Activated T-cell treated with anti-CD3 and anti-CD28 coated beads, Interleukin-2, amount 50 U/mL, for 72 hours (primary cell): ENCODE data around the gene VEZF1. TPM values are rescaled to one million over a fixed set of nuclear protein-coding genes. Genes with fewer than 3 reads are reported as not detected.

Experiments used
- ATAC-seq, 2 donors: fragments of 150-1000 bp; cut with Tn5 transposase; replicated peaks in 1 of 2; 2 replicates each; pipeline ENCODE4 v1.10.0; 2021; ENCODE audit warnings: moderate library complexity in 2 of 2, mild to moderate bottlenecking in 1 of 2
- DNase-seq, 2 donors: peaks; one replicate each; pipeline ENCODE4 v3.0.0; 2021 to 2022; ENCODE audit warnings: mixed read lengths in 1 of 2
- H3K27ac Mint-ChIP-seq: one replicate; pipeline ENCODE4 v1.8.0; 2022; ENCODE audit warnings: mild to moderate bottlenecking, moderate library complexity, mixed read lengths
- H3K27me3 Mint-ChIP-seq: one replicate; pipeline ENCODE4 v1.8.0; 2022; ENCODE audit warnings: low read depth, mixed read lengths
- H3K36me3 Mint-ChIP-seq, 2 donors: one replicate each; pipeline ENCODE4 v1.8.0; 2022; ENCODE audit warnings: mixed read lengths in 2 of 2, mild to moderate bottlenecking in 1 of 2; ENCODE audit not compliant: insufficient read depth in 2 of 2
- H3K4me1 Mint-ChIP-seq: one replicate; pipeline ENCODE4 v1.8.0; 2022; ENCODE audit warnings: low read depth, mixed read lengths
- H3K4me3 Mint-ChIP-seq, 2 donors: one replicate each; pipeline ENCODE4 v1.8.0; 2022; ENCODE audit warnings: mild to moderate bottlenecking in 2 of 2, mixed read lengths in 2 of 2, moderate library complexity in 2 of 2
- H3K9me3 Mint-ChIP-seq, 2 donors: one replicate each; pipeline ENCODE4 v1.8.0; 2022; ENCODE audit warnings: mixed read lengths in 2 of 2
- total RNA-seq, 2 donors: library from RNA; stranded (reverse); gene quantifications; one replicate each; pipeline ENCODE4 v1.2.3, GENCODE V29; 2022

Gene VEZF1, protein sequence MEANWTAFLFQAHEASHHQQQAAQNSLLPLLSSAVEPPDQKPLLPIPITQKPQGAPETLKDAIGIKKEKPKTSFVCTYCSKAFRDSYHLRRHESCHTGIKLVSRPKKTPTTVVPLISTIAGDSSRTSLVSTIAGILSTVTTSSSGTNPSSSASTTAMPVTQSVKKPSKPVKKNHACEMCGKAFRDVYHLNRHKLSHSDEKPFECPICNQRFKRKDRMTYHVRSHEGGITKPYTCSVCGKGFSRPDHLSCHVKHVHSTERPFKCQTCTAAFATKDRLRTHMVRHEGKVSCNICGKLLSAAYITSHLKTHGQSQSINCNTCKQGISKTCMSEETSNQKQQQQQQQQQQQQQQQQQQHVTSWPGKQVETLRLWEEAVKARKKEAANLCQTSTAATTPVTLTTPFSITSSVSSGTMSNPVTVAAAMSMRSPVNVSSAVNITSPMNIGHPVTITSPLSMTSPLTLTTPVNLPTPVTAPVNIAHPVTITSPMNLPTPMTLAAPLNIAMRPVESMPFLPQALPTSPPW
- total RNA-seq: 10 to 100 TPM; 42.6 to 44.6 TPM

DNA sequence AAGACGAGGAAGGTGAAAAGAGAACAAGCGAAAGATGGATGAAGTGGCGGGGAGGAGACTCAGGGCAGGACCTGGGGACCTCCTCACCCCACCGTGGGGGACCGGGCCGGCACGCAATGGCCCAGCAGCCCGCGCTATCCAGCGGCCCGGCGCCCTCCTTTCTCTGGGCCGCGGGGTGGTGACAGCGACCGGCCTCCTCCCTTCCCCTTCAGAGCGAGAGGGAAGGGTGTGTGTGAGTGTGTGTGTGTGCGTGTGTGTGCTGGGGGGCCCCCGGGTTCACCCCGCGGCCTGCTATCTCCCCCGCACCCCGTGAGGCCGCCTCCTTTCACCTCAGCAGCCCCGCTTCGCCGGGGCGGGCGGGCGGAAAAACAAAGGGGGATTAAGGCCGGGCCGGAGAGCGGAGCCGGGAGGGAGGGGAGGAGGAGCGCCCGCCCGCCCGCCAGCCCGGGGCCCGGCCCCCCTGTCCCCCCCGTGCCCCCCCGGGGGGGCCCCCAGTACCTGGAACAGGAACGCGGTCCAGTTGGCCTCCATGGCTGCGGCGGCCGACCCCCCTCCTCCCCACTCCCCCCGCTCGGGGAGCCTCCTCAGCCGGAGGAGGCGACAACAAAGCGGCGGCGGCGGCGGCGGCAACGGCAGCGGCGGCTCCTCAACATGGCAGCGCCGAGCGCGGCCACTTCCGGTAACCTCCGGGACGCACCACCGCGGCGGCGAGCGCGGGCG is at the start of gene VEZF1:
Gene VEZF1 (minus strand): TSS at position 674 of the 720 bp plus-strand sequence. CDS start 143 bp downstream, at position 531.
- ATAC-seq (peak; percentile 75 to 78), DNase-seq (peak; percentile 86)
- Mint-ChIP-seq H3K27me3 (no peaks in the 10 kb centered on the region), H3K36me3 (peaks cover 3% of the 10 kb centered on the region in 2 donors), H3K27ac (peak within 1 kb of the TSS; percentile 96), H3K9me3 (no peaks in the 10 kb centered on the region), H3K4me3 (peak within 1 kb of the TSS; percentile 94 to 97), H3K4me1 (peaks cover 55% of the 10 kb centered on the region)

DNA sequence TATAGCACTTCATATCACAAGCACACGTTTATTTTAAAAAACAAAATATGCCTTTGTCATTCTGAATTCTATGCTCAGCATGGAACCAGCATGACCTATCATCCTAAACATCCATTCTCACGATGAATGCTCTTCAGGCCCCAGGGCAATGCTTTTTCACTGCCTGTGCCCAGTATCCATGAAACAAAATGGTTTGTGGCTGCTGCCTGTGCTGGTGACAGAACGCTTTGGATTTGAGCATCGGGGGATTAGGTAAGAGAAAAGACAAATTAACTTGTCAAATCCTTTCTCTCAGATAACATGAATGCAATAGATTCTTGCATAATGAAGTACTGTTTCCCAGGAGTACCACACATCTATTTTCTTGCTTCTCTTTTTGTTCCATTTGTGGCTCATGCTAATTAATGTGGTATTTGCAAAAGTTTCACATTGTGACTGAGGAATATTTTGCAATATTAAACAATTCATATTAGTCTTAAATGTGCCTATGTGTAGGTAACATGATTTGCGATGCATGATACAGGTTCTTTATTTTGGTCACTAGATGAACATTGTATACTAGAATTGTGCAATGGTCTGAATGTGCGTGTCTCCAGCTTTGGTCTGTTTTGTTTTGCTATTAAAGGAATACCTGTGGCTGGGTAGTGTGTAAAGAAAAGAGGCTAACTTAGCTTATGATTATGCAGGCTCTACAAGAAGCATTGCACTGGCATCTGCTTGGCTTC is 44.8 kb upstream of the VEZF1 start:
- H3K4me3 Mint-ChIP-seq: no peak overlapping the region
- H3K27ac Mint-ChIP-seq: no peak overlapping the region
- no peak for ATAC-seq
- no peak for DNase-seq
- no peaks in the 10 kb centered on the region for H3K36me3 Mint-ChIP-seq
- H3K9me3 Mint-ChIP-seq: peaks cover 0 to 3% of the 10 kb centered on the region in 2 donors
- H3K4me1 Mint-ChIP-seq: no peaks in the 10 kb centered on the region
- peaks cover 5% of the 10 kb centered on the region for H3K27me3 Mint-ChIP-seq

DNA sequence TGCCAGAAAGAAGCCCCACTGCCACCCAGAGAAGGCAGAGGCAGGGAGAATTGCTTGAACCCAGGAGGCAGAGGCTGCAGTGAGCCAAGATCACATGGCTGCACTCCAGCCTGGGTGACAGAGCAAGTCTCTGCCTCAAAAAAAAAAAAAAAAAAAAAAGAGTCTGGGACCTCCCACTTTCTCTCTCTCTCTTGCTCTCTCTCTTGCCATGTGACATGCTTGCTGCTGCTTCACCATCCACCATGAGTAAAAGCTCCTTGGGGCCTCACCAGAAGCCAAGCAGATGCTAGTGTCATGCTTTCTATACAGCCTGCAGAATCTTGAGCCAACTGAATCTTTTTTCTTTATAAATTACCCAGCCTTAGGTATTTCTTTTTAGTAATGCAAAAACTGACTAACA is 40.5 kb upstream of the VEZF1 start:
- Mint-ChIP-seq H3K36me3 (no peaks in the 10 kb centered on the region), H3K9me3 (peaks cover 0 to 3% of the 10 kb centered on the region in 2 donors), H3K27ac (no peak overlapping the region), H3K27me3 (peaks cover 32% of the 10 kb centered on the region), H3K4me3 (no peak overlapping the region), H3K4me1 (no peaks in the 10 kb centered on the region)
- DNase-seq (no peak), ATAC-seq (no peak)

DNA sequence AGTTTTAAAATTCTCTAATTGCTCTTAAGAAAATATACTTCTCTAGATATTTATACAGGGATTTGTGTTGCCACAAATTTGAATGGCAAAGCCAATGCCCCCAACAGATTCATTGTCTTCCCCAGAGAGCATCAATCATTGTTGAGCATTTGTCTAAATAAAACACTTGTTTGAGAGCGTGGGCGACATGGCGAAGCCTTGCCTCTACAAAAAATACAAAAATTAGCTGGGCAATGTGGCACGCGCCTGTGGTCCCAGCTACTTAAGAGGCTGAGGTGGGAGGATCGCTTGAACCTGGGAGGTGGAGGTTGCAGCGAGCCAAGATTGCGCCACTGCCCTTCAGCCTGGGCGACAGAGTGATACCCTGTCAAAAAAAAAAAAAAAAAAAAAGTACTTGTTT is 32.3 kb upstream of the VEZF1 start:
- Mint-ChIP-seq H3K4me3 (no peak overlapping the region), H3K4me1 (no peaks in the 10 kb centered on the region), H3K36me3 (no peaks in the 10 kb centered on the region), H3K9me3 (no peaks in the 10 kb centered on the region), H3K27ac (no peak overlapping the region), H3K27me3 (peaks cover 17% of the 10 kb centered on the region)
- DNase-seq: no peak
- no peak for ATAC-seq

DNA sequence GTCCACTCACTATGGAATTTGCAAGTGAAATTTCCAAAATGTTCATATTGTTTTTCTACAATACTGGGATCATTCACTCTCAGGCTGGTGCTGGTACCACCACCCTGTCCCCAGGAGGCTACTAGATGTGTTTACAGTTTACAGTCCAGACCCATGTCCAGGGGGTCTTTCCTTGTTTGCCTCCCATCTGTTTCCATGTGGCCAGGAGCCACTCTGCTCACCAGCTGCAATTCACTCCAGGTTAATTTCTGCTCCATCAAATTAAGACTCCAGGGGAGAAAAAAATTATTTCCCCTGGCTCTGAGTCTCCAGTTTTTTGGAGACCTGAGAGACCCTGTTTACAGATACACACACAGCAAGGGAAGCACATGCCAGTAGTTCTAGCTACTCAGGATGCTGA is 31.5 kb upstream of the VEZF1 start:
- Mint-ChIP-seq H3K27ac (no peak overlapping the region), H3K27me3 (peaks cover 8% of the 10 kb centered on the region), H3K4me1 (no peaks in the 10 kb centered on the region), H3K4me3 (no peak overlapping the region), H3K9me3 (no peaks in the 10 kb centered on the region), H3K36me3 (no peaks in the 10 kb centered on the region)
- no peak for ATAC-seq
- no peak for DNase-seq

DNA sequence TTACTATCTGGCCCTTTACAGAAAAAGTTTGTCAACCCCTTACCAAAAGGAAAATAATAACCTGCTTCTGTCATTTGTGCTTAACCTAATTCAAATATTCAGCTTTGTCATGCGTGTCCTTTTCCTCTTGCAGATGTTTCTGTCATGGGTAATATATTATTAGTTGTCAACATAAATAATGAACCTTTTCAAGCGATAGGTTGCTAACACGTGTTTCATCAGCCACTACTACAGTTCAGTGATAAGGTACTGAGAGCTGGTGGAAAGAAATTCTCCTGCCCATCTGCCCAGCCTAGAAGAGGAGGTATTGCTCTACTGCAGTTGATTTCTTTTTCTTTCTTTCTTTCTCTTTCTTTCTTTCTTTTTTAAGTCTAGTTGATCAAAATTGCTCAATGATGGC is 31.0 kb upstream of the VEZF1 start:
- H3K4me3 Mint-ChIP-seq: no peak overlapping the region
- no peak for ATAC-seq
- no peak overlapping the region for H3K27ac Mint-ChIP-seq
- DNase-seq: no peak
- peaks cover 5% of the 10 kb centered on the region for H3K27me3 Mint-ChIP-seq
- H3K4me1 Mint-ChIP-seq: no peaks in the 10 kb centered on the region
- H3K36me3 Mint-ChIP-seq: no peaks in the 10 kb centered on the region
- no peaks in the 10 kb centered on the region for H3K9me3 Mint-ChIP-seq

DNA sequence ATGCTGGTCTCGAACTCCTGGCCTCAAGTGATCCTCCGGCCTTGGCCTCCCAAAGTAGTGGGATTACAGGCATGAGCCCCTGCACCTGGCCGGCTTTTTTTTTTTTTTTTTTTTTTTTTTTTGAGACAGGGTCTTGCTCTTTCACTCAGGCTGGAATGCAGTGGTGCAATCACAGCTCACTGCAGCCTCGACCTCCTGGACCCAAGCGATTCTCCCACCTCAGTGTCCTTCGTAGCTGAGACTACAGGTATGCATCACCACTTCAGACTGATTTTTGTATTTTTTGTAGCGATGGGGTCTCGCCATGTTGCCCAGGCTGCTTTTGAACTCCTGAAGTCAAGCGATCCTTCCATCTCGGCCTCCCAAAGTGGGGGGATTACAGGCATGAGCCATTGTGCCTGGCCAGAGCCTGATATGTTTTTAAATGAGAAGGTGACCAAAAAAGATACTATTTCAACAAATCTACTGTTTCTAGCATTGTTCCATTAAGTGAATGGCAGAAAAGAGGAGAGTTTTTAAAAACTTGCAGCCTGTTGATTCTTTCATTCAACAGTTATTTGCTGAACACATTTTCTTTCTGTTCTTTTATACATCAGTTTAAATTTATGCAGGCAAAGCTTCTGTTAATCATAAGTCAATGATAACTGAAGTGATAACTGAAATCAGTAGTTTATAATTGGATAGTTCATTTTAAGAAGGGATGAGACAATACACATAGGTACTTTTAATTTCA is 22.2 kb upstream of the VEZF1 start:
- H3K9me3 Mint-ChIP-seq: no peaks in the 10 kb centered on the region
- ATAC-seq (no peak), DNase-seq (no peak)
- H3K4me1 Mint-ChIP-seq: peaks cover 30% of the 10 kb centered on the region
- no peaks in the 10 kb centered on the region for H3K27me3 Mint-ChIP-seq
- H3K27ac Mint-ChIP-seq: no peak overlapping the region
- no peak overlapping the region for H3K4me3 Mint-ChIP-seq
- H3K36me3 Mint-ChIP-seq: peaks cover 17 to 24% of the 10 kb centered on the region in 2 donors

DNA sequence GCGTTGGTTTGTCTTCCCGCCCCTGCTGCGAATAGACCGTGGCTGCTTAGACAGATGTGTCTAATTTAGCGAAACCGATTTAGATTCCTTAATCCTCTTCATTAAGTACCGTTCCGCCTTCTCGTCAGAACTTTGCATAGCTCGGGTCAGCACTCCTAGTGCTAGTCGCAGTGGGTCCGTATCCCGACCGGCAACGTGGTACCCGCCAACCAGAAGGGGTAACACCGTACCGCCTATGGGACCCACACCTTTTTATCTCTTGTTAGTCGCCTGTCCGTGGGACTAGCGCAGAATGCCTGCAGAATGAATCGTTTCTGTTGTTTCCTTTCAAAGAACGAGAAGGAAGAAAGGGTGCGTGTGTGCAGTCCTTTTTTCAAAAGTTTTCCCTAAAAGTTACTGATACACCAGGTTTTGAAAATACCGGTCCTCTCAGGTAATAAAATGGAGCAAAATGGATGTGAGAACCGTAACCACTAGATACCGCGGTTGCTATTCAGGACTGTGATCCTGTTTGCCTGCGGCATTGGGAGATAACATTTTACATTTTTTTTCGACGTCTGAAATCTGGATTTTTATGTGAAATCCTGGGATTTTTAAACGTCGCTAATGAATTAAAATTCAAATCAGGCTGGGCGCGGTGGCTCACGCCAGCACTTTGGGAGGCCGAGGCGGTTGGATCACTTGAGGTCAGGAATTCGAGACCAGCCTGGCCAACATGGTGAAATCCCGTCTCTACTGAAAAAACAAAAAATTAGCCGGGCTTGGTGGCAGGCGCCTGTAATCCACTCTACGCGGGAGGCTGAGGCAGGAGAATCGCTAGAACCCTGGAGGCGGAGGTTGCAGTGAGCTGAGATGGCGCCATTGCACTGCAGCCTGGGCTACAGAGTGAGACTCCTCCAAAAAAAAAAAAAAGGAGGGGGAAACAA is 20.0 kb upstream of the VEZF1 start:
- Mint-ChIP-seq H3K27me3 (no peaks in the 10 kb centered on the region), H3K9me3 (no peaks in the 10 kb centered on the region), H3K36me3 (peaks cover 28 to 43% of the 10 kb centered on the region in 2 donors), H3K4me1 (peaks cover 51% of the 10 kb centered on the region), H3K4me3 (peak overlapping the region; percentile 99), H3K27ac (peak overlapping the region; percentile 100)
- ATAC-seq (peak; percentile 26 to 33), DNase-seq (no peak)

DNA sequence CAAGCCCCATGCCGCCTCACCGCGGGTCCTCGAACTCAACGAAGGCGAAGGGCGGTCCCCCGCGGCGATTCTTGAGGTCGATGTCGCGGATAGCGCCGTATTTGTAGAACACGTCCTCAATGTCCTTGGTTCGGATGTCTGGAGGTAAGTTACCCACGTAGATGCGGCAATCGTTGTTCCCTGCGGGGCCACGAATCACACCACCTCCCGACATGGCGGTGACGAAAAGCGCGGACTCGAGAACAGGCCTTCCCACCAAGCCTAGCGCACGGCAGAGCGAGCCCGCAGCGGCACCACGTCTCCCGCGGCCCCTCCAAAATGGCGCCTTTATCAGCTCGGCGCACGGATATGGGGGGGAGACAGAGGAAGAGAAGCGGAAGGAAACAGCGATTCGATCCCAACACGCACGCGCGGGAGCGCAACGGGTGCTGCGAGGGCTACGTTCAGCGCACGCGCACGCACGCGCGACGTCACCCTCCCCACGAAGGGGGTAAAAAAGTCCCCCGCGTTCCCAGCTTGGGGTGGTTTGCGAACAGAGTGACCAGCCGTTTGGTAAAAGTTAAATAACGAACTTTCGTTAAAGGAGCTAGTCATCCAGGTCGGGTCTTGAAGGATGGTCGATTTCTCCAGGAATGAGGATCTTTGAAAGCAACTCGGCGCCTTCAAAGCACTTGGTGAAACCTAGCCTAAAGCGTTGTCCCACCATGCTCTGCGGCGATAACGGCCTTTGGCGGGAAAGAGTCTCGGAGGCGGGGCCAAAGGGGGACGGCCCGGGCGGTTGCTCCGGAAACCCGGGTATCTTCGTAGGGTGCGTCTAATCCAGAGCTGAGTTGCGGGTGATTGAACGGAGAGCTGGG is 19.1 kb upstream of the VEZF1 start, which contains the start of gene SRSF1:
Gene SRSF1 (minus strand): TSS at position 323 of the 857 bp plus-strand sequence. CDS start 109 bp downstream, at position 214.
- no peaks in the 10 kb centered on the region for H3K9me3 Mint-ChIP-seq
- peaks cover 30 to 51% of the 10 kb centered on the region in 2 donors for H3K36me3 Mint-ChIP-seq
- DNase-seq (peak; percentile 98), ATAC-seq (peak; percentile 91)
- H3K4me3 Mint-ChIP-seq: peak within 1 kb of the TSS; percentile 99
- H3K27ac Mint-ChIP-seq: peak within 1 kb of the TSS; percentile 100
- H3K4me1 Mint-ChIP-seq: peaks cover 60% of the 10 kb centered on the region
- H3K27me3 Mint-ChIP-seq: no peaks in the 10 kb centered on the region

DNA sequence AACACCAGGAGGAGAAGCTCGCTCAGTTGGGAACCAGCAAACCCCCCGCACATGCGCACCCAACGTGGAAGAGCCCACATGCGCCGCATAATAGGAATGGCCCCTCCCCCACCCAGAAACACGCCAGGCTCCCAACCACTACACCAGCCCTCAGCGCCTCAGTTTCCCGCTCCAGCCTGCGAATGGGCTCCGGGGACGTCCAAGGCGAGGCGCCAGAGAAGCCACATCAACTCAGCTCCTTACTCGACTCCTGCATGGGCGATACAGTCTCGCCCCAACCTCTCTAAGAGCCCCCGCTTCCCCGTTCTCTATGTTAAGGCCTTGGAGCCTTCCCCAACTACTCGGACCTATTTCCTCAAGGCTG is 18.5 kb upstream of the VEZF1 start:
- H3K9me3 Mint-ChIP-seq: no peaks in the 10 kb centered on the region
- peak overlapping the region; percentile 99 for H3K4me3 Mint-ChIP-seq
- peak overlapping the region; percentile 100 for H3K27ac Mint-ChIP-seq
- DNase-seq (peak in 1 of 2 donors; percentile 63), ATAC-seq (peak; percentile 7 to 12)
- peaks cover 66% of the 10 kb centered on the region for H3K4me1 Mint-ChIP-seq
- no peaks in the 10 kb centered on the region for H3K27me3 Mint-ChIP-seq
- peaks cover 30 to 51% of the 10 kb centered on the region in 2 donors for H3K36me3 Mint-ChIP-seq
